Measurements from ENCODE around the gene R3HDM2.

Gene R3HDM2

DNA sequence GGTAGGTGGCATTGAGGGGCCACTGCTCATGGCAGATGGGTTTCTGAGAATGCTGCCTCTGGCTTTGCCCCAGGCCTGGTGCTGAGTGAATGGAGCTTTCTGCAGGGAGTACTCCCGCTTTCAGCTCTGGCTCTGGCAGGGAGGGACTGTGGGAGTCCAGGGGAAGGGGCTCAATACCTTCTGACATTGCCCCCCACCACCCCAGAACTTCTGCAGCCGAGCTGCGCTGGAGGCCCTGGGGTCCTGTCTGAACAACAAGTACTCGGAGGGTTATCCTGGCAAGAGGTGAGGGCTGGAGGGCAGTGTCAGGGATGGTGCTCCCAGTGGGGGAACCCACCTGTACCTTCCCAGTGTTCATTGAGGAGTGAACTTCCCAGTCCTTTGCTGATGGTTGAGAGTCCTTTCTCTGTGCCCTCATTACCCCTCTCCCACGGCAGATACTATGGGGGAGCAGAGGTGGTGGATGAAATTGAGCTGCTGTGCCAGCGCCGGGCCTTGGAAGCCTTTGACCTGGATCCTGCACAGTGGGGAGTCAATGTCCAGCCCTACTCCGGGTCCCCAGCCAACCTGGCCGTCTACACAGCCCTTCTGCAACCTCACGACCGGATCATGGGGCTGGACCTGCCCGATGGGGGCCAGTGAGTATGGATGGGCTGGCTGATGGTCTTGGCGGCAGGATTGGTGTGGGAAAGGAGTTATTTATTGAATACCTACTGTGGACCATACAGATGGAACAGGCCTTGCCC lies 199.4 kb downstream of the R3HDM2 start:
- TF ChIP-seq CTCF (IDR thresholded peaks at IDR 0.05), result no peak

GRCh38 chr12:57230381-57231155 lies 200.3 kb downstream of the R3HDM2 start:
- TF ChIP-seq CTCF (IDR thresholded peaks at IDR 0.05), result no peak

DNA sequence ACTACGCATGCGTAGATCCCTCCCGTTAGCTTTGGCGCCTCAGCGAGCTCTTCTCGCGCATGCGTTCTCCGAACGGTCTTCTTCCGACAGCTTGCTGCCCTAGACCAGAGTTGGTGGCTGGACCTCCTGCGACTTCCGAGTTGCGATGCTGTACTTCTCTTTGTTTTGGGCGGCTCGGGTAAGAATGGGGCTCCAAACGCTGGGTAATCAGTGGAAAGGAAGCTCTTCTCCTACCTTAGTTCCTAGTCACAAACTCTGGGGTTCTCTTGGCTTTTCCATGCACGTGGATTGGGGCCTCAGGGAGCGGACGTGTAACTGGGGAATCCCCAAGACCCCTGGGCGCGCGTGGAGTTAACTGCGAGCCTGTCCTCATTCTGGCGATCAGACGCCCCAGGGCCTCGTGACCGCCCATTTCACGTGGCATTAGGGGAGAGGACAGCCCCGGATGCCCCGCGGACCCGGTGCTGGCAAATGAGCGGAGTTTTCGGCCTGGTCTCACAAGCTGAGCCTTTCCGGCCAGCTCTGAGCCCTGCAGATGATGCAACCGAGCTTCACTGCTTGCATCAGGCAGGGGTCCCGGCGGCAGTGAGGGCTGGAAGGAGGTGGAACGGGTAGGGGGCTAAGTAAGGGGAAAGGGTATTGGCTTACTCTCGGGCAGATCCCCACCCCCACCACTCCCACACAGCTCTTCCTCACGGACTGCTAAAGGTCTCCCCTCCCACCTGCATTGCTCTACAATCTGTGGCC lies 201.0 kb downstream of the R3HDM2 start, which contains the start of gene SHMT2:
Gene SHMT2, plus strand, starts transcription at position 78 of the 747 bp plus-strand sequence. Its CDS starts 68 bp downstream, at position 146.
- no peak for TF ChIP-seq CTCF (IDR thresholded peaks at IDR 0.05)

- TF ChIP-seq CTCF (IDR thresholded peaks at IDR 0.05), result no peak
These were observed 201.7 kb downstream of the R3HDM2 start for GRCh38 chr12:57229046-57229633.

- TF ChIP-seq CTCF (IDR thresholded peaks at IDR 0.05), result no peak
These were observed 203.3 kb downstream of the R3HDM2 start for GRCh38 chr12:57227315-57228115.

- TF ChIP-seq CTCF (IDR thresholded peaks at IDR 0.05), result no peak
These were observed 204.1 kb downstream of the R3HDM2 start for GRCh38 chr12:57226588-57227314.
